Measurements from ENCODE around the gene LHFPL6.

GRCh38 chr13:39538816-39539790, 63.9 kb downstream of the LHFPL6 start:
- TF ChIP-seq EP300 (IDR thresholded peaks at IDR 0.05; ENCODE audit: low read length) (no peak), ETV1 (tag; conservative IDR thresholded peaks at IDR 0.05; ENCODE audit: low read depth) (no peak), PHF21A (IDR thresholded peaks at IDR 0.05; ENCODE audit: borderline replicate concordance, low read depth) (no peak), BHLHE40 (IDR thresholded peaks at IDR 0.05; ENCODE audit: low read length) (no peak), TCF3 (CRISPR knock-in tag; IDR thresholded peaks at IDR 0.05) (no peak), GTF2F1 (IDR thresholded peaks at IDR 0.05; ENCODE audit: low read depth, low read length) (no peak), ARHGAP35 (IDR thresholded peaks at IDR 0.05; ENCODE audit: partially characterized antibody) (no peak), E2F4 (CRISPR knock-in tag; IDR thresholded peaks at IDR 0.05; ENCODE audit: low read depth) (no peak), KLF16 (IDR thresholded peaks at IDR 0.05) (no peak), ZNF354B (CRISPR knock-in tag; IDR thresholded peaks at IDR 0.05) (no peak), REST (IDR thresholded peaks at IDR 0.05; ENCODE audit: borderline replicate concordance) (no peak), REST (CRISPR knock-in tag; IDR thresholded peaks at IDR 0.05; ENCODE audit: low read depth) (no peak)
